Measurements from ENCODE around the gene BMP2K.
"Not testable (repeated sequence)": the region's sequence is repeated elsewhere in the genome, so short reads cannot be mapped to it uniquely, and the experiment has no call there.

Gene BMP2K

DNA sequence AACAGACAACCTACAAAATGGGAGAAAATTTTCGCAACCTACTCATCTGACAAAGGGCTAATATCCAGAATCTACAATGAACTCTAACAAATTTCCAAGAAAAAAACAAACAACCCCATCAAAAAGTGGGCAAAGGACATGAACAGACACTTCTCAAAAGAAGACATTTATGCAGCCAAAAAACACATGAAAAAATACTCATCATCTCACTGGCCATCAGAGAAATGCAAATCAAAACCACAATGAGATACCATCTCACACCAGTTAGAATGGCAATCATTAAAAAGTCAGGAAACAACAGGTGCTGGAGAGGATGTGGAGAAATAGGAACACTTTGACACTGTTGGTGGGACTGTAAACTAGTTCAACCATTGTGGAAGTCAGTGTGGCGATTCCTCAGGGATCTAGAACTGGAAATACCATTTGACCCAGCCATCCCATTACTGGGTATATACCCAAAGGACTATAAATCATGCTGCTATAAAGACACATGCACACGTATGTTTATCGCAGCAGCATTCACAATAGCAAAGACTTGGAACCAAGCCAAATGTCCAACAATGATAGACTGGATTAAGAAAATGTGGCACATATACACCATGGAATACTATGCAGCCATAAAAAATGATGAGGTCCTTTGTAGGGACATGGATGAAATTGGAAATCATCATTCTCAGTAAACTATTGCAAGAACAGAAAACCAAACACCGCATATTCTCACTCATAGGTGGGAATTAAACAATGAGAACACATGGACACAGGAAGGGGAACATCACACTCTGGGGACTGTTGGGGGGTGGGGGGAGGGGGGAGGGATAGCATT is 19.7 kb downstream of the BMP2K start:
- DNase-seq = not testable (repeated sequence)

DNA sequence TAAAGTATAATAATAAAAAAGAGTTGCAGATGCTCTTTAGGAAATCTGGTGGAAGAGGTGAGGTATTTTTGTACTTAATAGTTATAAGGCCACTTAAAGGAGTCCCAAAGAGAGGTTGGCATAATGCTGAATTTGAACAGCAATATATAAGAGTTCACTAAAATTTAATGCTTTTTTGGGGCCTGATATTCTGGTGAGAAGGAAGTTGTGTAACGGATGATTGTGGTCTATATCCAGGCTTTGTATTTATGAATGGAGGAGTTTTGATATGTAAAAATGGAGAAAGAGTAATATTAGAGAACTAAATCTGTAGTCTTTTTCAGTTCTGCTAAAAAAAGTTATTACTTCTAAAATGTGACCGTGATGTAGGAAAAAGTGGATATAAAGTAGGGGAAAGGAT is 20.4 kb downstream of the BMP2K start:
- no peak for DNase-seq

DNA sequence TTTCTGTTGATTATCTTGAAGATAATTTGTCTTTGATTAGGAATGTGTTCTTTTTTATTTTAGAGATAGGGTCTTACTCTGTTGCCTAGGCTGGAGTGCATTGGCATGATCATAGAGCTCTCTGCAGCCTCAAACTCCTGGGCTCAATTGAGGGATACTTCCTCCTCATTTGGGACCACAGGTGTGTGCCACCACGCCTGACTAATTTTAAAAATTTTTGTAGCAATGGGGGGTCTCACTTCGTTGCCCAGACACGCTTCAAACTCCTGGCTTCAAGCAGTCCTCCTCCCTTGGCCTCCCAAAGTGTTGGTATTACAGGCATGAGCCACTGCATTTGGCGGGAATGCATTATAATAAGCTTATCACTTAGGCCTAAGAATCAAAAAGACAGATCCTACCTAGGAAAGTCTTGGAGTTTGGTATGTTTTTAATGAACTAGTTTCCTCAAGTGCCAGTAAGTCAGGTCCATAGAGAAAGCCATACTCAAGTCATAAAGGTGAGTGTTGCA is 21.7 kb downstream of the BMP2K start:
- no peak for DNase-seq

DNA sequence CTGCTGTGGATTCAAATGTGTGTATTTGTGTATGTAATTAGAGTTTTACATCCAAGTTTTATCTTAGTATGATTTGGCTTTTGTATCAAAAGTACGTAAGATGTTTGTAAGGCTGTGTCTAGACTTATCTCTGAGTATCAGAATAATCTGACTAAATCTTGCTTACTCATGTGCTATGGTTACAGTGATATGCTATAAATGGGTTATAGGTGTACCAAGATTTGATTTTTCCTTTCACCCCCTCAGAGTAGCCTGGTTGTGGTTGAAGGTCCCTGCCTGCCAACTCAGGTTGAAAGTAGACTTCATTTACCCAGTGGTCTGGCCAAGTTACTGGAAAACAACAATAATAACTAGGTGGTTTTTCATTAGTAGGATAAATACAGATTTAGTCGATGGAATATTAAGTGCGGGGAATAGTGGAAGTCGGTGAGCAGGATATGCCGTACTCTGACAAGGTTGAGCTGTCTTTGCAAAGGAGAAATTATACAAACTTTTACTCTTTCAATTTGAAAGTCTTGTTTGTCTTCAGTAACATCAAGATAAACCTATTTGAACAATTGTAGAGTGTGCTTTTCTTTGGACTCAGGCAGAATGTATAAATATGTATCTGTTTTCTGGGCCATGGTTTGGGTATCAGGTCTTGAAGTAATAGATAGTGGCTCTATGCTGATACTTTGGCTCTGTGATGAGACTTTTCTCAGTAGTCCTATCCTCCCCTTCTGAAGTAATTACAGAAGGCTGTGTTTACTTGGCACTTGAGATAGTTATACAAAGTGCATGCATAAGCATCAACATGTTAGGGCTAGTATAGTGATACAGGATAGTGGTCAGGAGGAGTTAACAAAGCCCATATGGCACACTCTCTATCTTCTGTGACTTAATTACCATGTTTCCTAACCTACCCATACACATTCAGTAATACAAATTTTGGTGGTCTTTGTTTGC is 23.7 kb downstream of the BMP2K start:
- DNase-seq = no peak

DNA sequence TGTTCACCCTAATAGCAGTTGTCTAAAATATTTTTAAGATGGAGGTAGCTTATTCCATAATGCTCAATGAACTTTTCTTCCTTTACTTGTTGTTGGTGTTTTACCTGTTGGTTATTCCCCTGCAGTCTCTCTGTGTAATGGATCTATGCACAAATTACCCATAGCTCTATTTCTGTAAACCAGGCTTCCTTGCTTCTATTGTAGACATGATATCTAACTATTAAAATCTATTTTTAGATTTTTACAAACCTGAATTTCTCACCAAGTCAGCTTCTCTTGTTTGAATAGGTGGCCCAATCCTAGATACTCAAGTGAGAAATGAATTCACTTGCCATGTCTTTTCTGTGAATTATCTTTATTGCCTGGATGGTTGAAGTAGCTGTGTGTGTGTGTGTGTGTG is 24.8 kb downstream of the BMP2K start:
- no peak for DNase-seq

DNA sequence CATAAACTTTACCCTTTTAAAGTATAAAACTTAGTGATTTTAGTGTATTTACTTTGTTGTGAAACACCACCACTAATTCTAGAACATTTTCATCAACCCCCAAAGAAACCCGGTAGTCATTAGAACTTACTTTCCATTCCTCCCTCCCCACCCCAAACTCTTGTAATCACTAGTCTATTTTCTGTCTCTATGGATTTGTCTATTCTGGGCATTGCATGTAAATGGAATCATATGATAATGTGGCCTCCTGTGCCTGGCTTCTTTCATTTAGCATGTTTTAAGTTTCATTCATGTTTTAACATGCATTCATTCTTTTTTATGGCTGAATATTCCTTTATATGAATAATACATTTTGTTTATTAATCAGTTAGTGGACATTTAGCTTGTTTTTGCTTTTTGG is 27.8 kb downstream of the BMP2K start:
- DNase-seq = no peak

DNA sequence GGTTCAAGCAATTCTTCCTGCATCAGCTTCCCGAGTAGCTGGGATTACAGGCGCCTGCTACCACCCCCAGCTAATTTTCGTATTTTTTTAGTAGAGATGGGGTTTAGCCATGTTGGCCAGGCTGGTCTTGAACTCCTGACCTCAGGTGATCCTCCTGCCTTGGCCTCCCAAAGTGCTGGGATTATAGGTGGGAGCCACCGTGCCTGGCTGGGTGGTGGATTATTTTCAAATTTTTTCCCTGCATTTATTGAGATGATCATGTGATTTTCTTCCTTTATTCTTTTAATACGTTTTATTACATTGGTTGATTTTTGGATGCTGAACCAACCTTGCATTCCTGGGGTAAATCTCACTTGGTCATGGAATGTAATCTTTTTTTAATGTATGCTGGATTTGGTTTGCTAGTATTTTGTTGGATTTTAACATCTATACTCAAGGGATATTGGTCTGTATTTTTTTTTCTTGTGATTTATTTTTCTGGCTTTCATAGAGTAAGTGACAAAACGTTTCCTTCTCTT is 30.9 kb downstream of the BMP2K start:
- DNase-seq = no peak

DNA sequence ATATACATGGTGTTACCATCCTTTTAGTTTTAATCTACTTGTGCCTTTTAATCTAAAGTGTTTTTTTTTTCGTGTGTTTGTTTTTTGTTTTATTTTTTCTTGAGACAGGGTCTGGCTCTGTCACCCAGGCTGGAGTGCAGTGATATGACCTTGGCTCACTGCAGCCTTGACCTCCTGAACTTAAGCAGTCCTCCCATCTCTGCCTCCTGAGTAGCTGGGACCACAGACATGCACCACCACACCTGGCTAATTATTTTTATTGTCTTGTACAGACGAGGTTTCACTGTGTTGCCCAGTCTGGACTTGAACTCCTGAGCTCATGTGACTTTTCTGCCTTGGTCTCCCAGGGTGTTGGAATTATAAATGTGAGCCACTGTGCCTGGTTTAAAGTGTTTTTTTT is 33.1 kb downstream of the BMP2K start:
- no peak for DNase-seq

DNA sequence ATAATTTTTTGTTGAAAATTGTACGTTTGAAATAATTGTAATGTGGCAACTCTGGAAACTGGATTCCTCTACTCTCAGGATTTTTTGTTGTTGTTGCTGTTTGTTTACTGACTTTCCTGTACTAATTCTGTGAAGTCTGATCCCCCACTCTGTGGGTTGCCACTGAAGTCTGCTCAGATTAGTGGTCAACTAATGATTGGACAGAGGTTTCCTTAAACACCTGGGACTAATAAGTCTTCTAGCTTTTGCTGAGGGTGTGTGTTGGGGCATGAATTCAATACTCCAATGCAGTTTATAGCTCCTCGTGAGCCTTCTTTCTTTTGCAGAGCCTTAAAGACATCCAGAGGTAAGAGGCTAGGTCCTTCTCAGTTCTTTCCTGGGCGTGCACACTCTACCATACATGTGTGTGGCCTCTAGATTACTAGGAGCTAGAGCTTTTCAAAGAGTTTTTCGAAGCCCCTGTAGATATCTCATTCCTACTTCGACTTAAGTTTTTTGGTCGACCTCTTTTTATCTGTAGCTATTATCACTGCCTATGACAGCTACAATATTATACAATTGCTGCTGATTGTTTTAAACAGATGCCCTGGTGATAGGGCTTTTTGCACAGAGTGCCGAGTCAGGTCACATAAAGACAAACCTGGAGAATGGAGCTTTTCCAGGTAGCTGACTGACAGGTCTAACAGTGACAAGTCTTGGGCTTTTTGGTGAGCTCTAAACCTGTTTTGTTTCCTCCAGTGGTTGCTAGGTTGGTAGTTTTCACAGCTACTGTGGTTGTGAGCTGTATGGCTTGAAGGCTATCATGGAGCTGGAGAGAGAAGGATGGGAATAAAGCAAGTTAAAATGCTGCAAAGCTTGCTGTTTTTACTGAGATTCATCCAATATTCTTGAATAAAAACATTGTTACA is 34.0 kb downstream of the BMP2K start:
- DNase-seq = no peak

DNA sequence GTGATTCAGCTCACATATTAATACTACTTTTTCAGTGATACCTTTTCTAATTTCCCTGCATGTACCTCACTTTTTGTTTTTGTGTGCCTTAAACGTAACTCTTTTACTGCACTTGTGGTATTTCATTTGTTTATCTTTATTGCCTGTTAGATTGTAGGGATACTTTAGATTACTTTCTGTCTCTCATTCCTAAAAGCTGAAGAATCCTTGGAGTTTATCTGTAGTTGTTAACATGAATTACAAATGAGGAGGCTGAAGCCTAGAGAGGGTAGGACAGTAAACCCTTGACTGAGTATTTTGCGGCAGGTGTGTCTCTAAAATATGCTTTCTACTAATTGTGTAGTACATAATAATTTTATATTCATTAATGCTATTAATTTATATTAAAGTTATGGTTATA is 34.9 kb downstream of the BMP2K start:
- DNase-seq = no peak

GRCh38 chr4:78818530-78819079 is 42.5 kb downstream of the BMP2K start:
- DNase-seq = no peak

DNA sequence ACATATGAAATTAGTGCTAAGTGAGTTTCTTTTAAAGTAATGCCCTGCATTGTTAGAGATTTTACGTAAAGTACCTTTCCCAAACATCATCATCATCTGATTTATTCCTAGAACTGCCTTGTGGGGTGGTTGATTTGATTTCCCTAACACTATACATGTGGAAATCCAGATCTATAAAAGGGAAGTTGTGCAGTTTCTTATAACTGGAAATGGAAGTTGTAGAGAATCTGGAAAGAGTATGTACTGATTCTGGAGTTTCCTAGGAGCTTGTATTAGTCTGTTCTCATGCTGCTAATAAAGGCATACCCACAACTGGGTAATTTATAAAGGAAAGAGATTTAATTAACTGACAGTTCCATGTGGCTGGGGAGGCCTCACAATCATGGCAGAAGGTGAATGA is 47.9 kb downstream of the BMP2K start:
- peak; percentile 51 to 91 (median 62) for DNase-seq

DNA sequence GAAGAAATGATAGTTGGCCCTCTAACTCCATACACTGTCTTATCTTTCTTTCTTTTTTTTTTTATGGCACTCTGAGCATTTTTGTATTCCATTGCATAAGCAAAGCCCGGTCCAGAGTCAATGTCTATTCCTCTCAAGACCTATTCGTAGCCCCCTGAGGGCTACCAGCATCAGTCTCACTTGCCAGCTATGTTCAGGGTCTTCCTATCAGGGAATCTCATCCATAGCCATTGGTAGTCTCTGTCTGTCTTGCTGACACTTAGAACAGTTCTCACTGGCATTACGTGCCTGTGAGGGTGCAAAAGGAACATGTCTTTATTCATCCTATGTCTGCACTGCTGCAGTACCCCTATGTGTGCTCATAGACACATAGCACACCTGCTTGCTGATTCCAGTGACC is 51.0 kb downstream of the BMP2K start:
- no peak for DNase-seq

DNA sequence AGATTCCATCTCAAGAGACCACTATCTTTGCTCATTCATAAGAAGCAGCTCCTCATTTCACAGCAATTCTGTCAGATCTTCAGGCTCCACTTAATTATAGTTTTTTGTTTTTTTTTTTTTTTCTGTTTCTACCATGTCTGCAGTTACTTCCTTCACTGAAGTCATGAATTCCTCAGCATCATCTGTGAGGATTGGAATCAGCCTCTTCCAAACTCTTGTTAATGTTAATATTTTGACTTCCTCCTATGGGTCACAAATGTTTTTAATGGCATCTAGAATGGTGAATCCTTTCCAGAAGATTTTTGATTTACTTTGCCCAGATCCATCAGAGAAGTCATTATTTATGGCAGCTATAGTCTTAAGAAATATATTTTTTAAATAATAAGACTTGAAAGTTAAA is 53.1 kb downstream of the BMP2K start:
- DNase-seq = peak in 1 of 3 donors; percentile 32

- not testable (repeated sequence) for DNase-seq
Measured at GRCh38 chr4:78839676-78840075, 63.5 kb downstream of the BMP2K start.

GRCh38 chr4:78840286-78840685 is 64.1 kb downstream of the BMP2K start:
- DNase-seq = not testable (repeated sequence)

GRCh38 chr4:78845472-78845871 is 69.3 kb downstream of the BMP2K start:
- peak; percentile 58 to 91 (median 88) for DNase-seq

DNA sequence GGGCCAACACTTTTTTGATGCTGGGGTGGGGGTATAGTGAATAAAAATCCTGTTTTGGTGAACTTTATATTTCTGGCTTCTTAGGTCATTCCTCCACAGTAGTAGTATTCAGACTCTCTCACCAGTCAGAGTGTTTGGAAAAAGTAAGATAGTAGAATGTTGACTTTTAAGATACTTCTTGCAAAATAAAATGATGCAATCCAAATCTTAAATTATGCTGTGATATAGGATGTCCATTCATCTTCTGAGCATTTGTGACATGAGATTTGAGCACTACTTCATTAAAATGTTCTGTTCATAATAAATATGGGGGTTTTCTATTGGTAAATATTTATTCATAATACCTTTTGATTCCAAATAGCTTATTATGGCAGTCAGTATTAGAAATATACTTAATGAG is 70.1 kb downstream of the BMP2K start:
- peak in 2 of 3 donors; percentile 13 to 38 for DNase-seq

GRCh38 chr4:78862314-78862737 is 86.2 kb downstream of the BMP2K start:
- no peak for DNase-seq

- no peak for DNase-seq
Measured at GRCh38 chr4:78863254-78863869, 87.2 kb downstream of the BMP2K start.

DNA sequence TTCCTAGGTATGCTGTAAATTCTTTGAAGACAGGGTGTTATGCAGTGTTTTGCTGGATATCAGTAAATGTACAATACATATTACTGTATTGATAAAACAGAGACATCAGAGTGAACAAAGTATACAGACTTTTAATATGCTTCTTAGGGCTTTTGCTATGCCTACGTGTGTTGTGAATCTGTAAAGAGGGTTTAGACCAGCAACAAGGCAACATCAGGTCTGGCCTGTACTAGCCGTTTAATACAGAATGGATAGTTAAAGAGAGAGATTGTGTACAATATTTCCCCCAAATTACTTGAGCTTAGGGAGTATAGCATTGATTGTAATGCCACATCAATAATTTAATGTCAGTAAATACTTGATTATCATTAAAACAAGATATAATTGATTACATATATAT is 87.8 kb downstream of the BMP2K start:
- no peak for DNase-seq

Data from suppressor macrophage treated with lipopolysaccharide for 1 hour (primary cell).